ENCODE results near the gene NEK10. TPM values are rescaled to one million over a fixed set of nuclear protein-coding genes. Genes with fewer than 3 reads are reported as not detected.

The NEK10 gene
- total RNA-seq, 1 donor from 2014 or later, result not detected

GRCh38 chr3:27125821-27126501, 243.2 kb downstream of the NEK10 start:
- intact Hi-C loops (cut with DNase I), result no loop called here
- H3K4me1 ChIP-seq, result no peaks in the 10 kb centered on the region
- TF ChIP-seq POLR2AphosphoS5 (IDR thresholded peaks at IDR 0.05; ENCODE audit: insufficient read depth in 1 of 2, low read depth in 1 of 2), result no peak
- TF ChIP-seq POLR2A (IDR thresholded peaks at IDR 0.05), result no peak
- TF ChIP-seq CTCF (IDR thresholded peaks at IDR 0.05), result no peak
- no peak overlapping the region for H3K4me3 ChIP-seq
- no peaks in the 10 kb centered on the region for H3K36me3 ChIP-seq
- no peak overlapping the region for H3K27ac ChIP-seq
- H3K9me3 ChIP-seq, result no peaks in the 10 kb centered on the region
- DNase-seq (ENCODE audit: extremely low spot score in 2 of 2), result no peak
- H3K27me3 ChIP-seq, result no peaks in the 10 kb centered on the region

- H3K27me3 ChIP-seq, result no peaks in the 10 kb centered on the region
- intact Hi-C loops (cut with DNase I), result no loop called here
- no peaks in the 10 kb centered on the region for H3K9me3 ChIP-seq
- no peak overlapping the region for H3K4me3 ChIP-seq
- no peak overlapping the region for H3K27ac ChIP-seq
- no peaks in the 10 kb centered on the region for H3K36me3 ChIP-seq
- no peaks in the 10 kb centered on the region for H3K4me1 ChIP-seq
- no peak for DNase-seq (ENCODE audit: extremely low spot score in 2 of 2)
- no peak for TF ChIP-seq CTCF (IDR thresholded peaks at IDR 0.05)
- TF ChIP-seq POLR2AphosphoS5 (IDR thresholded peaks at IDR 0.05; ENCODE audit: insufficient read depth in 1 of 2, low read depth in 1 of 2), result no peak
- TF ChIP-seq POLR2A (IDR thresholded peaks at IDR 0.05), result no peak
These were observed 249.5 kb downstream of the NEK10 start for GRCh38 chr3:27119639-27120038.

- Histone ChIP-seq H3K4me3 (no peak overlapping the region), H3K27ac (no peak overlapping the region), H3K36me3 (no peaks in the 10 kb centered on the region), H3K9me3 (no peaks in the 10 kb centered on the region), H3K27me3 (no peaks in the 10 kb centered on the region), H3K4me1 (no peaks in the 10 kb centered on the region)
- TF ChIP-seq POLR2AphosphoS5 (IDR thresholded peaks at IDR 0.05; ENCODE audit: insufficient read depth in 1 of 2, low read depth in 1 of 2), result no peak
- TF ChIP-seq CTCF (IDR thresholded peaks at IDR 0.05), result no peak
- no peak for TF ChIP-seq POLR2A (IDR thresholded peaks at IDR 0.05)
- intact Hi-C loops (cut with DNase I), result no loop called here
- no peak for DNase-seq (ENCODE audit: extremely low spot score in 2 of 2)
These were observed 253.8 kb downstream of the NEK10 start for GRCh38 chr3:27115352-27115751.

GRCh38 chr3:27114684-27115083, 254.5 kb downstream of the NEK10 start:
- intact Hi-C loops (cut with DNase I), result no loop called here
- DNase-seq (ENCODE audit: extremely low spot score in 2 of 2), result no peak
- no peaks in the 10 kb centered on the region for H3K4me1 ChIP-seq
- H3K4me3 ChIP-seq, result no peak overlapping the region
- no peaks in the 10 kb centered on the region for H3K9me3 ChIP-seq
- TF ChIP-seq CTCF (IDR thresholded peaks at IDR 0.05), result no peak
- TF ChIP-seq POLR2AphosphoS5 (IDR thresholded peaks at IDR 0.05; ENCODE audit: insufficient read depth in 1 of 2, low read depth in 1 of 2), result no peak
- no peak for TF ChIP-seq POLR2A (IDR thresholded peaks at IDR 0.05)
- H3K27ac ChIP-seq, result no peak overlapping the region
- no peaks in the 10 kb centered on the region for H3K27me3 ChIP-seq
- no peaks in the 10 kb centered on the region for H3K36me3 ChIP-seq

GRCh38 chr3:27114129-27114528, 255.1 kb downstream of the NEK10 start:
- no peaks in the 10 kb centered on the region for H3K4me1 ChIP-seq
- H3K36me3 ChIP-seq, result no peaks in the 10 kb centered on the region
- H3K4me3 ChIP-seq, result no peak overlapping the region
- DNase-seq (ENCODE audit: extremely low spot score in 2 of 2), result no peak
- no peak overlapping the region for H3K27ac ChIP-seq
- H3K27me3 ChIP-seq, result no peaks in the 10 kb centered on the region
- TF ChIP-seq POLR2A (IDR thresholded peaks at IDR 0.05) (no peak), CTCF (IDR thresholded peaks at IDR 0.05) (no peak), POLR2AphosphoS5 (IDR thresholded peaks at IDR 0.05; ENCODE audit: insufficient read depth in 1 of 2, low read depth in 1 of 2) (no peak)
- H3K9me3 ChIP-seq, result no peaks in the 10 kb centered on the region
- intact Hi-C loops (cut with DNase I), result no loop called here
